HCT116 (cell line): ENCODE results near the gene UPK3B. TPM values are rescaled to one million over a fixed set of nuclear protein-coding genes. Genes with fewer than 3 reads are reported as not detected.
"Not testable (repeated sequence)": the region's sequence is repeated elsewhere in the genome, so short reads cannot be mapped to it uniquely, and the experiment has no call there.

Source experiments
- ATAC-seq: fragments of 200-7000 bp; cut with Tn5 transposase; 2 replicates; pipeline ENCODE4 v1.9.1; 2020; ENCODE audit warnings: mild to moderate bottlenecking, moderate library complexity
- BruUV-seq: library from RNA; stranded (reverse); fragments of 400-500 nt; replicated peaks from 2 replicates; lab custom pipeline; 2021; lab: Mats Ljungman, UMichigan
- CTCF ChIA-PET: fragments of 300-600 bp; sonication (Branson Sonifier 250); formaldehyde crosslinking; loops from one replicate; lab custom pipeline; 2021; ENCODE audit warnings: antibody characterized with exemption; lab: Charles Lee
- POLR2A ChIA-PET: fragments of 300-600, 350-600 bp; sonication (Branson Sonifier 250); formaldehyde crosslinking; loops from one replicate; lab custom pipeline; 2021; ENCODE audit warnings: antibody characterized with exemption; lab: Charles Lee
- RAD21 ChIA-PET, 2 experiments: fragments of 300-600 bp; sonication (Branson Sonifier 250); formaldehyde crosslinking; loops; one replicate each; lab custom pipeline; 2023; ENCODE audit warnings: low total read pairs in 2 of 2; ENCODE audit not compliant: uncharacterized antibody in 2 of 2, unreplicated experiment in 2 of 2, low non-redundant PET in 1 of 2; lab: Charles Lee
- DNase-seq: peaks from one replicate; pipeline ENCODE4 v3.0.0-alpha.2; 2010; ENCODE audit warnings: low read depth, low spot score
- H2AFZ ChIP-seq: fragments of 200-600 bp; shearing (Covaris generic), sonication (generic); 2 replicates; pipeline ENCODE4 v1.6.1; 2017; ENCODE audit warnings: low read depth, mixed run types, mixed read lengths, antibody characterized with exemption, low read length; ENCODE audit not compliant: poor library complexity, severe bottlenecking
- H3K27ac ChIP-seq: 2 replicates; pipeline ENCODE4 v1.5.1; 2012; ENCODE audit warnings: low read depth, low read length
- H3K27me3 ChIP-seq: fragments of 200-600 bp; sonication (generic); 2 replicates; pipeline ENCODE4 v1.6.1; 2016; ENCODE audit warnings: mixed run types, low read length, mixed read lengths; ENCODE audit not compliant: insufficient read depth
- H3K36me3 ChIP-seq, 2 experiments: fragments of 200-500 bp in 1 of 2; fragments of 200-600 bp in 1 of 2; sonication (Bioruptor generic) in 1 of 2; sonication (generic) in 1 of 2; 2 replicates each; pipeline versions ENCODE4 v1.5.1 to v1.6.1; 2014 to 2016; ENCODE audit warnings: low read length in 2 of 2, inconsistent platforms in 1 of 2, mixed read lengths in 1 of 2, mixed run types in 1 of 2; ENCODE audit not compliant: insufficient read depth in 2 of 2, control insufficient read depth in 1 of 2
- H3K4me1 ChIP-seq, 2 experiments: fragments of 200-600 bp in 1 of 2; sonication (generic) in 1 of 2; 2 replicates each; pipeline versions ENCODE4 v1.5.1 to v1.6.1; 2012 to 2017; ENCODE audit warnings: low read length in 2 of 2, inconsistent platforms in 1 of 2, mild to moderate bottlenecking in 1 of 2, mixed read lengths in 1 of 2, mixed run types in 1 of 2, moderate library complexity in 1 of 2; ENCODE audit not compliant: insufficient read depth in 2 of 2, control insufficient read depth in 1 of 2
- H3K4me2 ChIP-seq: fragments of 200-600 bp; sonication (generic); 2 replicates; pipeline ENCODE4 v1.6.1; 2017; ENCODE audit warnings: mixed run types, low read length, mixed read lengths
- H3K4me3 ChIP-seq, 2 experiments: fragments of 200-600 bp in 1 of 2; sonication (generic) in 1 of 2; replicated peaks in 1 of 2; 2 replicates each; pipeline ENCODE4 v1.5.1; 2011 to 2016; ENCODE audit warnings: low read length in 2 of 2, control low read depth in 1 of 2, low read depth in 1 of 2, mild to moderate bottlenecking in 1 of 2, mixed read lengths in 1 of 2, mixed run types in 1 of 2
- H3K79me2 ChIP-seq: fragments of 200-600 bp; sonication (generic); 2 replicates; pipeline ENCODE4 v1.6.1; 2017; ENCODE audit warnings: mild to moderate bottlenecking, mixed run types, low read length, moderate library complexity, mixed read lengths; ENCODE audit not compliant: insufficient read depth
- H3K9ac ChIP-seq: fragments of 200-600 bp; sonication (generic); 2 replicates; pipeline ENCODE4 v1.6.1; 2016; ENCODE audit warnings: low read length, mixed read lengths
- H3K9me2 ChIP-seq: fragments of 200-600 bp; sonication (generic), shearing (Covaris generic); 2 replicates; pipeline ENCODE4 v1.6.1; 2017; ENCODE audit warnings: mixed run types, mild to moderate bottlenecking, moderate library complexity; ENCODE audit not compliant: insufficient read depth
- H3K9me3 ChIP-seq, 2 experiments: fragments of 200-500 bp in 1 of 2; fragments of 200-600 bp in 1 of 2; sonication (Bioruptor generic) in 1 of 2; sonication (generic) in 1 of 2; 2 replicates each; pipeline ENCODE4 v1.6.1; 2014 to 2017; ENCODE audit warnings: low read length in 2 of 2, mixed read lengths in 2 of 2, inconsistent platforms in 1 of 2, low read depth in 1 of 2, mild to moderate bottlenecking in 1 of 2, mixed run types in 1 of 2, moderate library complexity in 1 of 2; ENCODE audit not compliant: control insufficient read depth in 1 of 2, insufficient read depth in 1 of 2
- H4K20me1 ChIP-seq: fragments of 200-600 bp; sonication (generic), shearing (Covaris generic); 2 replicates; pipeline ENCODE4 v1.6.1; 2017; ENCODE audit warnings: mixed run types, mild to moderate bottlenecking, moderate library complexity; ENCODE audit not compliant: insufficient read depth
- CTCF ChIP-seq, 3 experiments: fragments of 200-600 bp in 1 of 3; sonication (generic) in 1 of 3; IDR thresholded peaks in 2 of 3; conservative IDR thresholded peaks in 1 of 3; 2 replicates each; pipeline ENCODE4 v1.5.1; 2012 to 2017; ENCODE audit warnings: low read depth in 2 of 3, low read length in 2 of 3, antibody characterized with exemption in 1 of 3, borderline replicate concordance in 1 of 3, control low read depth in 1 of 3, mild to moderate bottlenecking in 1 of 3, mixed read lengths in 1 of 3, mixed run types in 1 of 3, moderate library complexity in 1 of 3; ENCODE audit not compliant: insufficient read depth in 1 of 3
- ELF1 ChIP-seq: IDR thresholded peaks from 2 replicates; pipeline ENCODE4 v1.6.1; 2012; ENCODE audit warnings: low read depth, borderline replicate concordance
- POLR2AphosphoS5 ChIP-seq: IDR thresholded peaks from 2 replicates; pipeline ENCODE4 v1.6.1; 2011; ENCODE audit warnings: mild to moderate bottlenecking, low read depth, low read length, moderate library complexity
- intact Hi-C: fragments of 100-400 bp; cut with micrococcal nuclease; formaldehyde crosslinking; loops from 2 replicates; pipeline ENCODE4 v1.10.0; 2022
- total RNA-seq: library from RNA; stranded (reverse); gene quantifications from one replicate; pipeline ENCODE4 v1.2.1, GENCODE V29; 2021; ENCODE audit not compliant: unreplicated experiment

The UPK3B gene
- total RNA-seq, 1 experiment from 2014 or later = 2.3 TPM

DNA sequence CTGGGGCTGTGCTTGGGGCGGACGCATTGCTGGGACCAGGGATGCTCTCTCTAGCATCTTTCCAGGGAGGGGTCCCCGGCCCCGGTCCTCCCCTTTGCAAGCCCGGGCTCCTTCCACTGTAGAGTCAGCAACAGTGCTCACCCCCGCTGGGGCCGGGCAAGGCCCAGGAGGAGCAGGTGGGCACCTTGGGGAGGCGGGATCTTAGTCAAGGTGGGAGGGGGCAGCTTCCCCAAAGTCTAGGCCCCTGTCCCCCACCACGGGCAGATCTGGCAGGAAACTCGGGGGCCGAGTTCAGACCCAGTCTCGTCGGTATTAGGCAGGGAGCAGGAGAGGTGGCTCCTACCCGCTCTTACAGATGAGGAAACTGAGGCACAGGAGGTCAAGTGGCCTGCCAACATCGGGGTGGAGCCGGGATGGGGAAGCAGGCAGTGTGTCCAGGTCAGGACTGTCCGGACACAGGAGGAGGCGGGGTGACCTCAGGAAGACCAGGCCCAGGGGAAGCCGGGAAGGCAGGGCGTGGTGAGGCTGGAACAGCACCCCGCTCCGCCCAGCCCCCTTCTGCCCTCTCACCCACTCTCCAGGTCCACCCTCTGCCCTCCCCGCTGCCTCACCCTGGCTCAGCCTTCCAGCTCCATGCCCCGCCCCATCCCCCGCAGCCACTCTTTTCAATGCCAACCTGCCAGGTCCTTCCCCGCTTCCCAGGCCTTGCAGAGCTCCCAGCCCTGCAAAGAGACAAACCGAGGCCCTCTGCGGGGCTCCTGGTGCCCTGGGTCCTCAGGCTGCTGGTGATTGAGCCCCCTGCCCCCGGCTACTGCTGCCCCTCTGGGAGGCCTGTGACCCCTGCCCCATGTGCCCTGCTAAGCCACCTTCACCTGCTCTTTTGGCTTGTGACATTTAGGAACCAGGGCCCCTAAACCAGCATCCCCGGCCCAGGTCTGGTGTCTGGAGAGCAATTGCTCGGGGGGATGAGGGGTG, 1.8 kb downstream of the UPK3B start:
- RAD21 ChIA-PET, CTCF ChIA-PET, H2AFZ ChIP-seq, DNase-seq, H4K20me1 ChIP-seq, intact Hi-C loops, H3K9me3 ChIP-seq, H3K9me2 ChIP-seq, H3K36me3 ChIP-seq, H3K79me2 ChIP-seq, POLR2A ChIA-PET, H3K27me3 ChIP-seq: not testable (repeated sequence)
- TF ChIP-seq POLR2AphosphoS5 = 0 out of 2 replicates have a peak, but pooled peaks have one; percentile 35
- ATAC-seq = peak; percentile 93
- BruUV-seq = TSS peak; percentile 72
- H3K4me2 ChIP-seq = peak overlapping the region; percentile 70
- H3K4me1 ChIP-seq = peaks cover 22 to 27% of the 10 kb centered on the region in 2 experiments
- peak overlapping the region; percentile 66 for H3K27ac ChIP-seq
- peak overlapping the region; percentile 42 to 48 for H3K4me3 ChIP-seq
- H3K9ac ChIP-seq = peak overlapping the region; percentile 53

- intact Hi-C loops = no loop called here
- peak overlapping the region; percentile 66 for H3K27ac ChIP-seq
- ChIA-PET RAD21 (no interaction called here), POLR2A (no interaction called here), CTCF (no interaction called here)
- TF ChIP-seq ELF1 (no peak), CTCF (IDR thresholded peaks at IDR 0.05 in 2 of 3, conservative IDR thresholded peaks at IDR 0.05 in 1 of 3; ENCODE audit: borderline replicate concordance in 1 of 3, insufficient read depth in 1 of 3, low read depth in 2 of 3, low read length in 2 of 3) (peak in 2 of 3 experiments; percentile 61 to 63; a peak in 4 of 6 replicates)
- peak overlapping the region; percentile 70 for H3K4me2 ChIP-seq
- no peaks in the 10 kb centered on the region for H3K9me3 ChIP-seq
- peaks cover 22 to 27% of the 10 kb centered on the region in 2 experiments for H3K4me1 ChIP-seq
- H3K36me3 ChIP-seq = no peaks in the 10 kb centered on the region
- H3K27me3 ChIP-seq = no peaks in the 10 kb centered on the region
- ATAC-seq = peak; percentile 67
- peak overlapping the region; percentile 43 for H3K9ac ChIP-seq
- no peaks in the 10 kb centered on the region for H3K79me2 ChIP-seq
- no peaks in the 10 kb centered on the region for H3K9me2 ChIP-seq
- H4K20me1 ChIP-seq = no peaks in the 10 kb centered on the region
- DNase-seq = peak; percentile 15
- H2AFZ ChIP-seq = no peak overlapping the region
- peak overlapping the region; percentile 7 to 34; a peak in 2 of 4 replicates for H3K4me3 ChIP-seq
- BruUV-seq = no TSS peak
These were observed 2.8 kb downstream of the UPK3B start for GRCh38 chr7:76512941-76513816.
